Bronchial epithelial cell (primary cell): ENCODE results near the gene LSM12. TPM values are rescaled to one million over a fixed set of nuclear protein-coding genes. Genes with fewer than 3 reads are reported as not detected.
A peak's percentile ranks its signal among the peaks of the same experiment; 100 is the strongest.

Experiments used
- DNase-seq: peaks from one replicate; pipeline ENCODE4 v3.0.0-alpha.2; 2010; ENCODE audit warnings: low read depth
- FAIRE-seq: peaks from 2 replicates; lab custom pipeline; 2011; peaks lifted over from hg19 to GRCh38; lab: Jason Lieb, UNC
- H3K27me3 ChIP-seq: 2 replicates; pipeline ENCODE4 v1.5.1; 2011; ENCODE audit warnings: low read length; ENCODE audit not compliant: control insufficient read depth, insufficient read depth
- H3K36me3 ChIP-seq: 2 replicates; pipeline ENCODE4 v1.5.1; 2011; ENCODE audit warnings: low read length; ENCODE audit not compliant: control insufficient read depth, insufficient read depth
- H3K4me3 ChIP-seq: 2 replicates; pipeline ENCODE4 v1.5.1; 2011; ENCODE audit warnings: mild to moderate bottlenecking, low read depth, low read length, control low read depth
- total RNA-seq: library from RNA; depleted of rRNA; stranded (reverse); fragments of >200 nt; gene quantifications from 2 replicates; pipeline ENCODE4 v1.2.1, GENCODE V29; 2014
- TF ChIP-seq, protein P1 (sequence below): IDR thresholded peaks from 2 replicates; pipeline ENCODE4 v1.5.1; 2011; ENCODE audit warnings: mild to moderate bottlenecking, moderate library complexity, low read length, control low read depth, inconsistent platforms; ENCODE audit not compliant: insufficient read depth, severe bottlenecking

The LSM12 gene
- total RNA-seq, 1 donor from 2014 or later, result 20.3 TPM

- TF ChIP-seq, protein P1, sequence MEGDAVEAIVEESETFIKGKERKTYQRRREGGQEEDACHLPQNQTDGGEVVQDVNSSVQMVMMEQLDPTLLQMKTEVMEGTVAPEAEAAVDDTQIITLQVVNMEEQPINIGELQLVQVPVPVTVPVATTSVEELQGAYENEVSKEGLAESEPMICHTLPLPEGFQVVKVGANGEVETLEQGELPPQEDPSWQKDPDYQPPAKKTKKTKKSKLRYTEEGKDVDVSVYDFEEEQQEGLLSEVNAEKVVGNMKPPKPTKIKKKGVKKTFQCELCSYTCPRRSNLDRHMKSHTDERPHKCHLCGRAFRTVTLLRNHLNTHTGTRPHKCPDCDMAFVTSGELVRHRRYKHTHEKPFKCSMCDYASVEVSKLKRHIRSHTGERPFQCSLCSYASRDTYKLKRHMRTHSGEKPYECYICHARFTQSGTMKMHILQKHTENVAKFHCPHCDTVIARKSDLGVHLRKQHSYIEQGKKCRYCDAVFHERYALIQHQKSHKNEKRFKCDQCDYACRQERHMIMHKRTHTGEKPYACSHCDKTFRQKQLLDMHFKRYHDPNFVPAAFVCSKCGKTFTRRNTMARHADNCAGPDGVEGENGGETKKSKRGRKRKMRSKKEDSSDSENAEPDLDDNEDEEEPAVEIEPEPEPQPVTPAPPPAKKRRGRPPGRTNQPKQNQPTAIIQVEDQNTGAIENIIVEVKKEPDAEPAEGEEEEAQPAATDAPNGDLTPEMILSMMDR, result no peak
- Histone ChIP-seq H3K36me3 (peaks cover 1% of the 10 kb centered on the region), H3K4me3 (no peak overlapping the region), H3K27me3 (no peaks in the 10 kb centered on the region)
- no peak for DNase-seq
- no peak for FAIRE-seq
Observed at GRCh38 chr17:44112284-44113280, 46.1 kb upstream of the LSM12 start.

GRCh38 chr17:44111777-44112176 is 45.3 kb upstream of the LSM12 start:
- DNase-seq (no peak), FAIRE-seq (peak; percentile 32)
- H3K27me3 ChIP-seq, result no peaks in the 10 kb centered on the region

GRCh38 chr17:44110823-44111633 is 44.6 kb upstream of the LSM12 start:
- Histone ChIP-seq H3K4me3 (no peak overlapping the region), H3K27me3 (no peaks in the 10 kb centered on the region), H3K36me3 (peaks cover 1% of the 10 kb centered on the region)
- TF ChIP-seq, protein P1, result no peak
- FAIRE-seq (no peak), DNase-seq (peak; percentile 51)

More at GRCh38 chr17:44111777-44112176, 45.3 kb upstream of the LSM12 start:
- H3K4me3 ChIP-seq, result no peak overlapping the region
- TF ChIP-seq, protein P1, result no peak
- H3K36me3 ChIP-seq, result peaks cover 1% of the 10 kb centered on the region

DNA sequence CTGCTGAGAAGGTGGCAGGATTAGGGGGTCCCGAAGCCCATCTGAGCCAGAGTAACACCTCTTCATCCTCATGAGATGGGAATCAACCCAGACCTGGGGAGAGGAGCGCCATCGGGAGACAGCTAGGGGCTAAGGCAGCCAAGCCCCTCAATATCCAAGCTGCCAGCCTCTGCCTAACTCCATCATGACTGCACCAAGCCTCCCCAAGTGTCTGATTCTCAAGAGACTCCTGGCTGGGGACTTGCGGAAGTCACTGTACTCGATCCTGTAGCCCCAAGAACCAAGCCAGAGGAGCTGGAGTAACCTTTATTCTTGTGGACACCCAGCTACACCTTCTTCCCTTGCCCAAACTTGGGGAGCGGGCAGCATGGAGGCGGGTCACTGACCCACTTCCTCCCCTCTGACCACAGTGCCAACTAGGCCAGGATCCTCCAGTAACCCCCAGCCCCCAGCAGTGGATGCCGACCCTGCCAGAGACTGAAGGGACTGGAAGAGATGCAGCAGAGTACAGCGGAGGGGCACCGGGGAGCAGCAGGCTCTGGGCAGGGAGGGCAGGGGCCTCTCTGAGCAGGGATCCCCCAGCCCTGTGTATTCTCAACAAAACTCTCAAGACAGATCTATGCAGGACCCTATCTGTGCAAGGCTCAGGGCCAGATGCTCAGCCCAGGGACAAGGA is 43.7 kb upstream of the LSM12 start:
- no peak for DNase-seq
- TF ChIP-seq, protein P1, result no peak
- FAIRE-seq, result no peak
- Histone ChIP-seq H3K36me3 (peaks cover 1% of the 10 kb centered on the region), H3K4me3 (no peak overlapping the region), H3K27me3 (no peaks in the 10 kb centered on the region)

- no peak for FAIRE-seq
- DNase-seq, result no peak
- no peak overlapping the region for H3K4me3 ChIP-seq
- H3K36me3 ChIP-seq, result peaks cover 1% of the 10 kb centered on the region
- TF ChIP-seq, protein P1, result no peak
- H3K27me3 ChIP-seq, result no peaks in the 10 kb centered on the region
Observed at GRCh38 chr17:44109312-44109630, 42.8 kb upstream of the LSM12 start.
